IPS-18a (cell line): ENCODE data around the gene LEMD1.

Experiments
- H3K27ac ChIP-seq: one replicate; pipeline ENCODE4 v1.5.1; 2013; ENCODE audit warnings: low read length
- H3K27me3 ChIP-seq: one replicate; pipeline ENCODE4 v1.6.1; 2013; ENCODE audit warnings: mild to moderate bottlenecking, low read length; ENCODE audit not compliant: control insufficient read depth, insufficient read depth
- H3K36me3 ChIP-seq: one replicate; pipeline ENCODE4 v1.6.1; 2013; ENCODE audit warnings: low read depth, low read length; ENCODE audit not compliant: control insufficient read depth
- H3K4me1 ChIP-seq: one replicate; pipeline ENCODE4 v1.6.1; 2013; ENCODE audit warnings: low read depth, low read length; ENCODE audit not compliant: control insufficient read depth
- H3K4me3 ChIP-seq: one replicate; pipeline ENCODE4 v1.5.1; 2013; ENCODE audit warnings: low read length
- H3K9ac ChIP-seq: one replicate; pipeline ENCODE4 v1.6.1; 2013; ENCODE audit warnings: mild to moderate bottlenecking, low read length, moderate library complexity
- H3K9me3 ChIP-seq: one replicate; pipeline ENCODE4 v1.6.1; 2013; ENCODE audit warnings: low read depth, low read length; ENCODE audit not compliant: control insufficient read depth

Gene LEMD1

GRCh38 chr1:205345761-205346160, 76.1 kb downstream of the LEMD1 start:
- Histone ChIP-seq H3K9me3 (no peaks in the 10 kb centered on the region), H3K4me3 (no peak overlapping the region), H3K9ac (no peak overlapping the region), H3K27ac (no peak overlapping the region), H3K36me3 (no peaks in the 10 kb centered on the region), H3K27me3 (peaks cover 52% of the 10 kb centered on the region), H3K4me1 (peaks cover 21% of the 10 kb centered on the region)

GRCh38 chr1:205344066-205344928, 77.6 kb downstream of the LEMD1 start:
- no peaks in the 10 kb centered on the region for H3K9me3 ChIP-seq
- H3K27me3 ChIP-seq: peaks cover 52% of the 10 kb centered on the region
- H3K36me3 ChIP-seq: no peaks in the 10 kb centered on the region
- H3K4me1 ChIP-seq: peaks cover 8% of the 10 kb centered on the region
- no peak overlapping the region for H3K27ac ChIP-seq
- peak overlapping the region; percentile 63 for H3K4me3 ChIP-seq
- H3K9ac ChIP-seq: no peak overlapping the region

GRCh38 chr1:205343431-205344065, 78.3 kb downstream of the LEMD1 start:
- H3K27ac ChIP-seq: no peak overlapping the region
- peaks cover 7% of the 10 kb centered on the region for H3K4me1 ChIP-seq
- no peaks in the 10 kb centered on the region for H3K36me3 ChIP-seq
- peak overlapping the region; percentile 63 for H3K4me3 ChIP-seq
- H3K9me3 ChIP-seq: no peaks in the 10 kb centered on the region
- peaks cover 52% of the 10 kb centered on the region for H3K27me3 ChIP-seq
- no peak overlapping the region for H3K9ac ChIP-seq

DNA sequence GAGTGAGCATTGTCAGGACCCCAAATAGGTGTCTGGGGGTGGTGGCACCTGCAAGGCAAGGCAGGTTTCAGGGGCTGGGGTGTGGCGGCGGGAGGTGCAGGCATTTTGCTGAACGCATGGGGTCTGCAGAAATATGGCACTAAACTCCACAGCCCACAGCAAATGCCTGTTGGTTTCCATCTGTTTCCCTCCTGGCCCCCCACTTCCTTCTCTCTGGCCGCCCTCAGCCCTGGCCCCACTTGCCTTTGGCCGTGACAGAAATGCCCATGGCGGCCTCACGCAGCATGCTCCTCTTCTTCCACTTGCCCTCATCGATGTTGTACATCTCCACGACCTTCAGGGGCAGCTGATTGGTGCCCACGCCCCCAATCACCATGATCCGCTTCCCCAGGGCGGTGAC, 78.9 kb downstream of the LEMD1 start:
- Histone ChIP-seq H3K27me3 (peaks cover 52% of the 10 kb centered on the region), H3K36me3 (no peaks in the 10 kb centered on the region), H3K27ac (no peak overlapping the region), H3K4me1 (peaks cover 4% of the 10 kb centered on the region), H3K9me3 (no peaks in the 10 kb centered on the region), H3K9ac (no peak overlapping the region), H3K4me3 (peak overlapping the region; percentile 63)

- Histone ChIP-seq H3K27ac (no peak overlapping the region), H3K36me3 (no peaks in the 10 kb centered on the region), H3K9me3 (no peaks in the 10 kb centered on the region), H3K9ac (no peak overlapping the region), H3K27me3 (peaks cover 39% of the 10 kb centered on the region), H3K4me3 (no peak overlapping the region), H3K4me1 (peaks cover 11% of the 10 kb centered on the region)
Observed at GRCh38 chr1:205340676-205341075, 81.2 kb downstream of the LEMD1 start.

GRCh38 chr1:205339717-205340116, 82.1 kb downstream of the LEMD1 start:
- Histone ChIP-seq H3K27me3 (peaks cover 29% of the 10 kb centered on the region), H3K36me3 (no peaks in the 10 kb centered on the region), H3K4me3 (no peak overlapping the region), H3K9me3 (no peaks in the 10 kb centered on the region), H3K9ac (no peak overlapping the region), H3K27ac (no peak overlapping the region), H3K4me1 (peaks cover 11% of the 10 kb centered on the region)

DNA sequence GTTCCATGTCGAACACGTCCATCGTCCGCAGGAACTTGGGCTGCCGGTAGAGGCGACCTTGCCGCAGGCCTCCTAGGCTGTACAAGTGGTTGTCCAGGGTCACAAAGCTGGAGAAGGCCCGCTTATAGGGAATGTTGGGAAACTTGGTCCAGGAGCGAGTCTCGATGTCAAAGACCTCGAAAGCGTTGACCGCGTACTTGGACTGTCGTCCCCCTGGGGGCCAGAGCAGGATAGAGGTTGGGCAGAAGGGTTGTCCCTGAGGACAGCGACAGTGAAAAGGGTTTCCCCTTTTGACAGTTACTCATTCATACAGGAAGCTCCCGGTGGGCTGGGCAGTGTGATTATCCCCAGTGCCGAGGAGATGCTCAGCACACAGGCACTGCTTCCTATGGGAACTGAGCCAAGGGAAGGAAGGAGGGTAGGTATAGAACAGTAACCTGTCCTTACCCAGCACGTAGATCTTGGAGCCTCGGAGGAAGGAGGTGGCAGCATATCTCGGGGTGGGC, 82.6 kb downstream of the LEMD1 start:
- Histone ChIP-seq H3K27ac (no peak overlapping the region), H3K4me3 (no peak overlapping the region), H3K9me3 (no peaks in the 10 kb centered on the region), H3K27me3 (peaks cover 24% of the 10 kb centered on the region), H3K36me3 (no peaks in the 10 kb centered on the region), H3K9ac (no peak overlapping the region), H3K4me1 (peaks cover 11% of the 10 kb centered on the region)

DNA sequence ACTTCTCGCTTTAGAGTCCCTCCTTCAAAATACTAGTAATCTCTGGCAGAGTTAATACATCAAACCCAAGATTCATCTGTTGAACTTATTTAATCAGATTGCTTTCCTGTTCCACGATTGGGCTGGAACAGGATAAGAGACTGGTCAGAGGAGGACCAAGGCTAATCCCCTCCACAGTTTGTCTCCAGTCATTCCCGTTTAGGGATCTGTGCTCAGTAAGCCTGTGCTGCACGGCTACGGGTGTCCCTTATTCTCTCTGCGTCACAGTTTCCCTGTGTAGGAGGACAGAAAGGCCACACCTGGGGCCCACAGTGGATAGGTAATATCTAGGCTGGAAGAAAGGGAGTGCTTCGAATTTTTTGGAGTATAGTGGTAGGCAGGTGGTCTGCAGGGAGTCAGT, 83.8 kb downstream of the LEMD1 start:
- Histone ChIP-seq H3K9ac (no peak overlapping the region), H3K4me1 (peaks cover 11% of the 10 kb centered on the region), H3K9me3 (no peaks in the 10 kb centered on the region), H3K27ac (no peak overlapping the region), H3K36me3 (no peaks in the 10 kb centered on the region), H3K27me3 (peaks cover 12% of the 10 kb centered on the region), H3K4me3 (no peak overlapping the region)

- Histone ChIP-seq H3K27me3 (peaks cover 7% of the 10 kb centered on the region), H3K4me3 (no peak overlapping the region), H3K4me1 (peaks cover 11% of the 10 kb centered on the region), H3K9me3 (no peaks in the 10 kb centered on the region), H3K27ac (no peak overlapping the region), H3K9ac (no peak overlapping the region), H3K36me3 (no peaks in the 10 kb centered on the region)
Observed at GRCh38 chr1:205337481-205337880, 84.4 kb downstream of the LEMD1 start.

DNA sequence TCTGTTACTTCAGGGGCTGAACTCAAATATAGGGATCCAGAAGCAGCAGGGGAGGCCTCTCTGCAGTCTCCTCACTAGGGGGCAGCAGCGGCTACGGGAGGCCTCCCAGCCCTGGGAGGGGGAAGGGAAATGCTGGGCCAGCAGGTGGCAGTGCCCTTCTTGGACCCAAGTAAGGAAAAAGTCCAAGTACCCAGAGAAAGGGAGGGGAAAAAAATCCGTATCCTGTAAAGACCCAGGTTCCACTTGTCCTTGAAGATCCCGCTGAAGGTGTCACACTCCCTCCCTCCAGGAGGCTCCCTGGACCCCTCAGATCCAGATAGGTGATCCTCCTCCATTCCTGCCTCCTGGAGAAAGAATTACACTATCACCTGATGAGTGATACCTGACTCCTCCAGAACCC, 86.2 kb downstream of the LEMD1 start:
- no peak overlapping the region for H3K9ac ChIP-seq
- H3K27me3 ChIP-seq: no peaks in the 10 kb centered on the region
- H3K27ac ChIP-seq: no peak overlapping the region
- no peaks in the 10 kb centered on the region for H3K9me3 ChIP-seq
- H3K36me3 ChIP-seq: no peaks in the 10 kb centered on the region
- peaks cover 11% of the 10 kb centered on the region for H3K4me1 ChIP-seq
- H3K4me3 ChIP-seq: no peak overlapping the region

DNA sequence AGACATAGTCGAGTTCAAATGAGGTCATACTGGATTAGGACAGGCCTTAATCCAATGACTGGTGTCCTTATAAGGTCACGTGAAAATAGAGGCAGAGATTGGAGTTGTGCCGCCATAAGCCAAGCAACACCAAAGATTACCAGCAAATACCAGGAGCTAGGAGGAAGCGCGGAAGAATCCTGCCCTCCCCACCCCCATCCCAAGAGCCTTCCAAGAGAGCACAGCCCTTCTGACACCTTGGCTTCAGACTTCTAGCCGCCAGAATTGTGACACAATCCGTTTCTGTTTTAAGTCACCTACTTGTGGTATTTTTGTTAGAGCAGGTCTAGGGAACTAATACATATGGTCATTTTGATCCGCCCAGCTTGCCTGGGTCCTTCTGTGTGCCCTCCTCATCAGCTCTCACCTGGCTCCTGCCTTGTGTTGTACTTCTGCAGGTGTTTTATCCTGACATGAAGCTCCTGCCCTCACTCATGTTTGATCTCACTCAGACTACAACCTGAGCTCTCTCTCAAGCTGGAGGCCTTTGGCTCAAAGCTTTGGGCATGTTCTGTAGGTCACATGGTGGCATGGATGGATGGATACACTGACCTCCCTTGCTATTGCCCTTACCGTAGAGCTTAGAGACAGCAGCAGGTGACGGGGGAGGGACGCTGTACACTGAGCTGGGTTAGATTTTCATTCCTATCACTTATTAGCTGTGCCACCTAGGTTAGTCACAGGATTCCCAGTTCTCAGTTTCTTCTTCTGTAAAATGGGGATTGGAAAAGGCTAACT, 89.7 kb downstream of the LEMD1 start:
- no peaks in the 10 kb centered on the region for H3K27me3 ChIP-seq
- H3K9ac ChIP-seq: no peak overlapping the region
- no peaks in the 10 kb centered on the region for H3K9me3 ChIP-seq
- H3K27ac ChIP-seq: no peak overlapping the region
- peaks cover 5% of the 10 kb centered on the region for H3K4me1 ChIP-seq
- H3K4me3 ChIP-seq: no peak overlapping the region
- no peaks in the 10 kb centered on the region for H3K36me3 ChIP-seq
